Measurements from ENCODE around the gene KIF26A.

KIF26A gene

DNA sequence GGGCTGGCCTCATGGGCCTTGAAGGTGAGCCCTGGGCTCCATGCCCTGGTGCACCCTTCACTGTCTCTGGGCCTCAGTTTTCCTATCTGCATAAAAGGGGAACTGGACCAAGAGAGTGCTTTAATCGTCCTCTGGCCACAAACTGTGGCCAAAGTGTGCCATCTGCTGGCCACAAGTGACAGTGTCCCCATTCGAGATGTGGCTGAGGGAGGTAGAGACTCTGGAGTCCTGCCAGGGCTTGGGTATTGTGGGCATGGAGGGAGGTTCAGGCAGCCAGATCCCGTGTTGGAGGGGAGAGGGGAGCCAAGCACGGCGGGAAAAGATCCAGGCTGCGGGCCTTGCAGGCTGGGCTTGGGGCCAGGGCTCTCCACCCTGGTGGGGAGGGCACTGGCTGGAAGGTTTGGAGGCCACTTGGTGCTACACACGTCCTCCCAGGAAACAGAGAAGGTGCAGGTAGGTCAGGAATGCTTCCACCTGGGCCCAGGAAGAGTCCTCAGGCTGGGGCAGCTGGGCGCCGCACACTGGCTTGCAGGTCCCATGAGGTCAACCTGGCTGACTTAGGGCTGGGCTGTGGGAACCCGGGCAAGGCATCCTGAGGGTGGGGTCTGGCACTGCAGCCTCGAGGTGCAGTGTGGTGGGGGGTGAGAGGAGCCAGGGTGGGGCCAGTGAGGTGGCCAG is 7.3 kb upstream of the KIF26A start:
- DNase-seq (ENCODE audit: low spot score) = peak; percentile 76

DNA sequence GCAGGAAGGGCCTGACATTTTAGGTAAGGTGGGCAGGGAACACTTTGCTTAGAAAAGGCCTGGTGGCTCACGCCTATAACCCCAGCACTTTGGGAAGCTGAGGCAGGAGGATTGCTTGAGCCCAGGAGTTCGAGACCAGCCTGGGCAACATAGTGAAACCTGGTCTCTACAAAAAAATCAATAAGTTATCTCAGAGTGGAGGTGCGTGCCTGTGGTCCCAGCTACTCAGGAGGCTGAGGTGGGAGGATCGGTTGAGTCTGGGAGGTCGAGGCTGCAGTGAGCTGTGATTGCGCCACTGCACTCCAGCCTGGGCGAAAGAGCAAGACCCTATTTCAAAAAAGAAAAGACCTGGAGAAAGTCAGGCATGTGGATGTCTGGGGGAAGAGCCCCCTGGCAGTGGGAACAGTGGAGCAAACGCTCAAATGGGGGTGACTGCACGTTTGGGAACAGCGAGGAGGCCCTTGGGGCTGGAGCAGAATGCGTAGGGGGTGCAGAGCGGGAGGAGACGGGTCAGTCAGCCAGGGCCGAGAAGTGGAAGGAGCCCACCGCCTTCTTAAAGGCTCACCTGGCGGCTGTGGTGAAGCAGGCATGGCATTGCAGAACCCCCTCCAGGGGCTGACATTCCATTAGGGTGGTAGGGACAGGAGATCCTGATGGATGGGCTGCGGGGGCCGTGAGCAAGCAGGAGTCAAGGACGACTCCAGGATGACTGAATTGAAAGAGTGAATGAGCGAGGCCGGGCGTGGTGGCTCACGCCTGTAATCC is 6.2 kb upstream of the KIF26A start:
- DNase-seq (ENCODE audit: low spot score) = no peak

DNA sequence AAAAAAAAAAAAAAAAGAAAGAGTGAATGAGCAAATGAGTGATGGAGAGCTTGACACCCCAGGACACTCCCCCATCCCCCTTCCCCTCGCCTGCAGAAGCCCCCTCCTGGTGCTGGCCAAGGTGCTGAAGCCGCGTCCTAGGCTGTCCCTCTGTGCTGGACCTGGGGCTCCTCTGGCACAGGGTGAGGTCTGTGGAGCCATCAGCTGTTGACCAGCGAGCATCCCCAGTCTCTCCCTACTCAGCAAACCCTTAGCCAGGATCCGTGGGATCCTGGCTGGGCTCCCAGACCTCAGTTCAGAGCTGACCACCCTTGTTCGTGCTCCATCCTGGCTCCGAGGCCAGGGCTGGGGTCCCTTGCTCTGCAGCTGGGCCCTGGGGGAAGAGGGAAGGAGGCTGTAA is 5.4 kb upstream of the KIF26A start:
- DNase-seq (ENCODE audit: low spot score) = no peak

DNA sequence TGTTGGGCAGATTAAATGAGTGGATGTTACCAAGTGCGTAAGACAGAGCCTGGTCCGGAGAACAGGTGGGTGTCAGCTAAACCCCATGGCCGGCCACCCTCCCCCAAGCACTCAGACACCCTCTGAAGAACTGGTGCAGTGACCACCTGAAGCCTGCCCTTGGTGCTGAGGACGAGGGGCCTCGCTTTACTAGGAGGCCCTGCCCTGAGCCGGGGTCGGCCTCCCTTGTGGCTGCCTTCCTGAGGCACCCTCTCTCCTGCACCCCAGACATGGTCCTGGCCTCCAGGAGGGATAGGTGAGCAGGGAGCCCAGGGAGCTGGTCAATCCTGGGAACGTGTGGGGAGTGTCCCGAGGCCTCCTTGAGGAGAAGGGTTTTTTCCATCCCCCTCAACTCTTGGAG is 4.9 kb upstream of the KIF26A start:
- no peak for DNase-seq (ENCODE audit: low spot score)

DNA sequence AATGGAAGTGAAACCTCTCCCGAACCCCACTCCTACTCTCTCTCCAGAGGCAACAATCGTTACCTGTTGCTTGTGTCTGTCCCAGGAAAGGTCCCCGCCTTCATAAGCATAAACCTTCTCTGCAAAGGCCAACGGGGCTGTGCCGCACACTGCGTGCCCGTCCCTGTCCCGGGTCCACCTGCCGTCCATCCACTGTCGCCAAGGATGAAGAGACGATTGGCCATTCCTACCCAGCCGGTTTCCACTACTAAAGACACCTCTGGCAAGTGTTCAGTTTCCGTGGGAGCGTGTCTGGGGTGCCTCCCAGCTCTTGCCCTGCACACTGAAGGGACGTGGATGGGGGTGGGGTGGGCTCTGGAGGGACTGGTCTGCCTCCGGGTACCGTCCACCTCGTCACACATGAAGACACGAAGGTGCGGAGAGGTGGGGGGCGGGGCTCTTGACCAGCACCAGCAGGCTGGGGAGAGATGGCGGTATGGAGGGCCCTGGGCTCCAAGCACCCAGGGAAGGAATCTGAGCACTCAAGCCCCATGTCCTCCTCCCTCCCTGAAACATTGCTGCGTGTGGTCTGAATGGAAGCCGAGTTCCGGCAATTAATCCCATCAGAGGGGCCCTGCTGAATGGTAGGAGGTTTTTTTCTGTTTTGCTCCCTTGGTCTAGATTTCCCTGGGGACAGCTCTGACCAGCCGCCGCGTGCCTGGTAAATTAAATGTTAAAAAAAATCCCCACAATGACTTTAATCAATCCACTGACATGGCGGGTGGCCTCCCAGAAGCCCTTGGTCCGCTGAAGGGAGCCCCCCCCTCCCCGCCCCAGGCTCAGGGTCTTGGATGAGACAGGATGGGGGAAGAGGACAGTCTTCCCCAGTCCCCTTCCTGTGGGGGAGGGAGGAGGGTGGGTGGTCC is 4.1 kb upstream of the KIF26A start:
- no peak for DNase-seq (ENCODE audit: low spot score)

DNA sequence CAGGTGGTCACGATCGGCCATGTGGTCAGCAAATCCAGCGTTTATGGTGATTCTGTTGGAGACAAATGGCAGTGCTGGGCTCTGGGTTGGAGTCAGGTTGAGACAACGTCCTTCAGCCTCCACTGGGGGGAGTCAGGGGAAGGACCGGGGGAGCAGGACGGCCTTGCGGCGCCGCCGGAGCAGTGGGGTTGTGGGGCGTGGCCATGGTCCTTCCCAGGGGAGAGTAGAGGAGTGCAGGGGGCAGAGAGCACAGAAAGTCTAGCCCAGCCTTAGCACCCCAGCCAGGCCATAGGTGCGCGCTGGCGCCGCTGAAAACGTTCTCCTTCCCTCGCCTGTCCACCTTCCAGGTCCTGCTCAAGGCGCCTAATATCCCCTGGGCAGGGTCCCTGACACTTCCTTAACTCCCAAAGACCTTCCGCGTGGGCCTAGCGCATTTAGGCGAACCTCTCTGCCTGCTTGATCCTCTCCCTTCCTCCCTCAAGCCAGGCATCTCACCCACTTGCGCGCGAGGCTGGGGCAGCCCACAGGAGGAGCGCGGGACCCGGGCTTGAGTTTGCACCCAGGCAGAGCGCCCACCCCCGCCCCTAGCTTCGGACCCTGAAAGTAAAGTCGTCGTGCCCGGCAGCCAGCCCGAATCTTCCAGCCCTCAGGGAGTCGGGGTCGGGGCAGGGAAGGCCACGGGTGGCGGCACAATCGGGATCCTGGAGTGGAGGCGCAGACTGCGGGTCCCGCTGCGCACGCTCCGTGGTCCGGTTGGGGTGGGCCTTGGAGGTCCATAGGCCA is 3.1 kb upstream of the KIF26A start:
- peak; percentile 69 for DNase-seq (ENCODE audit: low spot score)

DNA sequence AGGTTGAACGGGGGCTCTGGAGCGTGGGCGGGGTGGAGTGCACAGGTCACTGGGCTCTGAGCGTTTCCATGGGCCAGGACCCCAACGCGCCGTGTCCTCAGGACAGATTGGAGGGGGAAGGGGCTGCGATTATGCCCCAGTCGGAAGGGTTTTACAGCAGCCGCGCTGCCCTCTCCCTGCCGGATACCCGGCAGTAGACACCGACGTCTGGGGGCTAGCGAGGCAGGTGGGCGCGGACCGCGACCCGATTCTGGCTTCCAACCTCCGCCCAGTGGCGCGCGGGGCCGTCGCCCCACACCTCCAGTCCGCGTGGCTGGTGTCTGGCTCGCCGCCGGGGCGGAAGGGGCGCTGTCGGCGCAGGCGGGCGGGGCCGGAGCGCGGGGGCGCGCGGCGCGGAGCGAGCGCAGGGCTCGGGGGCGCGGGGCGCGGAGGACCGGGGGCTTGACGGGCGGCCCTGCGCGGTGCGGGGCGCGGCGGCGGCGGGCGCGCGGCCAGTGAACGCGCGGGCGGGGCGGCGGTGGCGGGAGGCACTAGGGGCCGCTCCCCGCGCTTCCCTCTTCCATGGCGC is 2.4 kb upstream of the KIF26A start:
- peak; percentile 83 for DNase-seq (ENCODE audit: low spot score)

DNA sequence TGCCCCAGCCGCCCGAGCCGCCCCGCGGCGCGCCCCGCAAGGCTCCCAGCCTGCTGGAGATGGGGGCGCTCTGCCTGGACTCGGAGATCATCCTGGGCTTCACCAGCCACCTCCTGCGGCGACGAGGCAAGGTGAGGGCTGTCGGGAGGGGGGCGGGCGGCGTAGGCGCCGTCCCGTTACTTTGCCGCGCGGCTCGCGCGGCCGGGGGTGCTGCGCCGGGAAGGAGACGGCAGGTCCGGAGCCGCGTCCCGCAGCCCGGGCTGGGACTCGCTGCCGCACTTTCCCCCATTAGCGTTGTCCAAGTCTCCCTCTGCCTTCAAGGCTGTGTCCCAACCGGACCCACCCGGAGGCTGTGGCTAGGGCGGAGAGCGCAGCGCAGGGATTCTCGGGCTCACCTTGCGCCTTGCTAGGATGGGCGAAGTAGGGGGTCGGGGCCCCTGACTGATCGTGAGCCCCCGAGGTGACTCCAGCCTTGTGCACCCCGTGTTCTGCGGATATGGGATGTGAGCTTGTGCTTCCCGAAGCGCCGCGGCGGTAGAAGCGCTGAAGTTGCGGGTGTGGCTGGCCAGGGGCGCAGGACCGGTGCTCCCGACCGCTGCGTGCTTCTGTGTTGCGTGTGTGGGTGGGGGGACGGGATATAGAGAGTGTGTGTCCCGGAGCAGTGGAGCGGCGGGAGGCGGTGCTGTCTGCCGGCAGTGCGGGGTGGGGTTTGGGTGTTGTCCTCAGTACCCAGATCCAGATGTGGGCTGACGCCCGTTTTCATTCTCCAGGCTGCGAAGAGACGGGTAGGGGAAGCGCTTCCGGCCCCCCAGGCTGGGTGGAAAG is 1.7 kb upstream of the KIF26A start:
- peak; percentile 72 for DNase-seq (ENCODE audit: low spot score)

DNA sequence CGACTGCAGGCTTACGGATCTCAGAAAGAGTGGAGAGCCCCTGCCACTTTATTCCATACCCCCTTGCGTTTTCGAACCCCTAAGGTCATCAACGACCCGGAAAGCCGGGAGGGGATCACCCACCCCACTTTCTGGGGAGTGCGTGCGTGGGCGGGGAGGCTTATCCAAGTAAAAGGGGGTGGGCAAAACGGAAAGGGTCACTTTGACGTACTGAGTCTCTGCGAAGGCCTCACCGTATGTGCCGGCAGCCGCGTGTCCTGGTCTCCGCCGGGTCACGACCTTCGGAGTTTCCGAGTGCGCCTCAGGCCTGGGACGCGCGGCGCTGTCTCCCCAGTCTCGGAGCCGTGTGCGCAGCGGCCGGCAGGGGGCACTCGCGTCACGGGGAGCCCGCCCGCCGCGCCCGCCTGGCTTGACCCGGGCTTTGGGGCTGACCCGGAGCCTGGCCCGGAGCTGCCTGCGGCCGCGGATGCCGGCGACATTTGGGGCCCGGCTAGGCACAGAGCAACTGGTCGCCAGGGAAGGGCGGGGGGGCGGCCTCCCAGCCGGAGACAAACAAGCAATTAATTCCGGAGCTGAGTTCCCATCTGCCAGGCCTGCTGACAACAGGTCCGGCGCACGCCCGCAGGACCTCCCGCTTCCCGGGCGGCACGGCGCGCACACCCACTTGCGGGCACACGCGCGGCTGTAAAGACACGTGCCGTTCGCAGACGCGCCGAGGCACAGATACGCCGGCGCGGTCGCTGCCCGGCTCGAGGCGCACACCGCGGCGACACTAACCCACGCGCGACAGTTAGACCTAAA is 890 bp upstream of the KIF26A start:
- DNase-seq (ENCODE audit: low spot score) = peak; percentile 91

DNA sequence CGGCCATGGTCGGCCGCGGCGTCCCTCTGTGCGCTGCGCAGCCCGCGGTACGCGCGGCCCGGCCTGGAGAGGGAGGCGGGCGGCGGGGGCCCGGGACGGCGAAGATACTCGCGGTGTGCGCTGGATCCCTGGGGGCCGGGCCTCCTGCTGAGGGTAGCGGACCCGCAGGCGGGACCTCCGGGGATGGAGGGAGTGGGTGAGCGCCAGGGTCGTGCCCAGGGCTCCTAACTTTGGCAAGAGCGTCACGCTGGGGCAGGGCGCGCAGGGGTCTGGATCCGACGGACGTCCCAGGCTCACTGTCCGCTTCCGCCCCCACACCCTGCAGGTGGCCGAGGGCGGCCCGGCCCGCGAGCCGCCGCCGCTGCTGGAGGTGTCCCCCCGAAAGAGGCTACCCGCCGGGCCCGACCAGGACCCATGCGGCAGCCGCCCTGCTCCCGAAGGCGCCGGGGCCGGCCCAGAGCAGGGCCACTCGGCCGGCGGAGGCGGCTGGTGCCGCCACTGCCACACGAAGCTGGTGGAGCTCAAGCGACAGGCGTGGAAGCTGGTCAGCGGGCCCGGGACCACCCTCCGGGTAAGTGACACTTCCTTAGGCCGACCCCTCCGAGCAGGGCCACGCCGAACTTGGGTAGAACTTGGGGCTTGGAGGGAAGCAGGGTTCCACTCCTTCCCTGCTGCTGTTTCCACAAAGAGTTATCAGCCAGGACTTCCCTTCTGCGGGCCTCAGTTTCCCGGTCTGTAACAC is 502 bp downstream of the KIF26A start:
- peak; percentile 71 for DNase-seq (ENCODE audit: low spot score)

DNA sequence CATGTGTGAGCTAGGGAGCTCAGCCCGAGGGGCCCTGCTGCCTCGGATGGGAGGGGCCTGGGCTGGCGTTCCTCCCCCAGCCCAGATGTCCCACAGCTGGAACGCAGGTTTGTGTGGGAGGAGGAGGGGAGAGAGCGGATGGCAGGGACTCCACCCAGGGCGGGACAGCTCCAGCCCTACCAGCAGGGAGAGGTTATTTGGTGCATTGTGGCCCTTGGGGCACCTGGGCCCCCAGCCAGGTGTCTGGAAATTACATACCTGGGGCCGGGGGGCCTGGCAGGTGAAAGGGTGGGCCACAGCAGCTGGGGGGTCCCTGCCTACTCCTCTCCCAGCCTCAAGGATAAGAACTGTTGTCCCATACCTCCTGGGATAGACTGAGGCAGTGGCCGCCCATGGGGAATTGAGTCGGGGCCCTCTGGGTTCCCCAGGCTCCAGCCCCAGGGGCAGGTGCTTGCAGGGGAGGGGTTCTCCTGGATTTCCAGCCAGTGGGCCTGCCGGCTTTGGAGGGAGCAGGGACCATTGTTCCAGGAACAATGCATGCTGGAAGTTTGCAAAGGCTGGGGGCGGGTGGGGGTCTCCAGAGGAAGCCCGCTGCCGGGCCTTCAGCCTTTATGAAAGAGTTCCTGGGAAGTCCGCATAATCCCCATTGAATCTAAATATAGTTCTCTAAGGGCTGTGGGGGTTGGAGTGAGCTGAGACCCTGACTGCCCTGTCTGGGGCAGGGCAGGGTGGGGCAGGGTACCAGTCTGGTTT is 1.2 kb downstream of the KIF26A start:
- no peak for DNase-seq (ENCODE audit: low spot score)

DNA sequence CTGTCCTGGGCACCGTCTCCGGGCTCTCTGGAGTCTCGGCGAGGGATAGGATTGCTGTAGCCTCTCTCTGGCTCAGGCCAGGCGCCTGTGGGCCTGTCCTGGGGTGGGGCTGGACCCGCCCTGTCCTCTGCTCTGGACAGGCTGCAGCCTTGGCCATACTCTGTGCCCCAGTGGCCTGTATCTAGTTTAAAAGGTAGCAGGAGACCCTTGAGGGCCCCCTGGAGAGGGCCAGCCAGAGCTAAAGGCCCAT is 1.8 kb downstream of the KIF26A start:
- DNase-seq (ENCODE audit: low spot score) = no peak

DNA sequence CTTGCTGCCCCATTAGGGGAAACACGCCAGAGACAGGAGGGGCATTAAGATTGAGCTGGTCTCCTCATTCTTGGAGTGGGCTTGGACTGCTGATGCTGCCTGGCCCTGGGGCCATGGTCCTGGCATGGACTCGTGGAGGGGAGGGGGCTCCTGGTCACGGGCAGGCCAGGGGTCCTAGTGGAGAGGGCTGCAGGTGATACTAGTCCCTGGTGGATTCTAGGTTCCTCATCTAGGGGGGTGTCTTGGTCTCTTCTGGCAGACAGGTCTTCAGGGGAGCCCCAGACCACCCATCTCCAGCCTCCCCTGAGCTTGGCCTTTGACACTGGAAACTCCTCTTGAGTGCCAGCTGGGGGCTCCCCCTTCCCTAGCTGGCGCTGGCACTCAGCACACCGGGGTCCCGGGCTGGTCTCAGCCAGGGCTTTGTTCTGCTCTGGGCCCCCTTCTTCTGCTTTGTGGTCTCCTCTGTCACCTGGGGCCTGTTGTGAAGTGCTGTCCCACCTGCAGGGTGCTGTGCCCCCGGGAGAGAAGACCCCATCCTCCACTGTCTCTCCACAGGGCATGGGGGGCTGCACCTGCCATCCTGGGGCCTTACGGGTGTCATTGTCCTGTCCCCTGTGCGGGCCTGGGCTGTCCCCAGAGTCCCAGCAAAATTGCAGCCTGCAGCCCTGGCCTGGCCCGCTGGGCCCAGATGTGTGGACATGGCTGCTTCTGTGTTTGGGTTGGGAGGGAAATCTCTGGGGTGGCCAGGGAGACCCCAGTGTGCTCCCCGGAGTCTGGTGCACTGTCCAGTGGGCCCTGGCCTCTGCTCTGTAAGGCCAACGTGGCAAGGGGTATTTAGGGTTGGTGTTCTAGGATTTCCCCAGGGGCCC is 2.3 kb downstream of the KIF26A start:
- no peak for DNase-seq (ENCODE audit: low spot score)

DNA sequence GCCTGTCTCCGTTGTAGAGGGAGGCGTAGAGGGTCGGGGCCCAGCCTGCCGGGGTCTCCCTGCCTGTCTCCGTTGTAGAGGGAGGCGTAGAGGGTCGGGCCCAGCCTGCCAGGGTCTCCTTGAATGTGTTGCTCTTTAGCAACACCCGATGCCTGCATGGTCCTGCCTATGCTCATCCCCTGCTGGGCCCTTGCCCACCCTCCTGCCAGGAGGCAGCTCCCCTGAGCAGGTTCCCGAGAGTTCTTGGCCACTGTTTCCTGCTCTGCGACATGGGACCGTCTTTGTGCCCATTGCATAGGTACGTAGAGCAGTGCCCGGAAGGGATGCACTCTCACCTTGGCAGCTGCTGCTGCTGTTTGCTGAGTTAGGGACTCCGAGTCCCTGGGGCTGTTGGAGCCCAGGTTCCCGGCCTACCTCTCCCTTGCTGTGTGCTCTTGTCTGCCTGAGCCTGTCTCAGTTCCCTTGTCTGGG is 3.3 kb downstream of the KIF26A start:
- DNase-seq (ENCODE audit: low spot score) = no peak

DNA sequence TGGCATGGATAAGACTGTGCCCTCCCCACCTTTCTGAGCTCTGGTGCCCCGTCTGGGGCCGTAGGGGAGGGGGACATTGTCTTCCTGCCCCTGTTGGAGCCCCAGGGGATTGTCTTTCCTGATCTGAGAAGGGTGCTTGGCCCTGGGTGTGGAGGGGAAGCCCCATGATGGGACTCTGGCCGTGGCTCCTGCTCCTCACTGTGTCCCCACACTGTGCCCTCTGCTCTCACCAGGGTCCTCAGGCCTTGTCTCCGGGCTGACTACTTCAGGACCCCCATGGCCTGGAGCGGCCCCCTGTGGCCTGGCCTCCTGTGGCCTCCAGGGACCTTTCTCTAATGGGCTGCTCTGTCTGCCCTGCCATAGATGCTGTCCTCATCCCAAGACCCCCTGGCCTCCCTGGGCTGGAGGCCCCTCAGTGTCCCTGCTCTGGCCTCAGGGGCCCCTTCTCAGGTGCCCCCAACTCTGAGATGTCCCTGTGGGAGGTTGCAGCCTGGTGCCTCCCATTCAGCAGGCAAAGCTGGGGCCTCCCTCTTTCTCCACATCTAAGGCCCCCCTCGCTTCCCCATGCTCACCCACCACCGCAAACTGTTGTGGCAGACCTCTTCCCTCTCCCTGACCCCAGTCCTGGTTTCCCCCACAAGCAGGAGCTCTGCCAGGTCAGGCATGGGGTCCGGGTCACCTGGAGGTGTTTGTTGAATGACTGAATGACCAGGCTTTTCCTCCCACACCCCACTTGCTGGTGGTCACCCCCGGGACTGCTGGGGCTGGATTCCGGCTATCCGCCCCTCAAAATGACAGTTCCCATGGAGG is 4.0 kb downstream of the KIF26A start:
- no peak for DNase-seq (ENCODE audit: low spot score)

DNA sequence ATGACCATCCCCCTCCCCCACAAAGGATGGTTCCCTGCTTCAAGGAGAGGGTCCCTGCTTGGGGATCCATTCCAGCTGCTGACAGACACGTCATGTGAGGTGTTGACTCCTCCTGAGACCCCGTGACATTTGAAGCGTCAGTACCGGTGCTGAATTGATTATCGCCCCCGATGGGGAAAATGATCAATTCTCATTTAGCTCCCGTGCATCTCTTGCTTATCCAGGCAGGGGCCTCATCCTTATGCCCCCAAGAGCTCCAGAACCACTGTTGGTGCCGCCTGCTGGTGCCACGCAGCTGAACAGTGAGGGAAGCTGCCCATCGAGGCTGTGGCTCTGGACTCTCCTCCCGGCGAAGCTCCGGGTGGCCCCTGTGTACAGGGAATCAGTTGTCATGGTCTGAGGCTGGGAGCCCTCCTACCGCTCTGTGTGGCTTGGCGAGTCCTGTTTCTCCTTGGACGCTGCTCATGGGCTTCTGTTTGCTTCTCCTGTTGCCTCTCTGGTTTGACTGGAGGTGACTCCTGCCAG is 4.6 kb downstream of the KIF26A start:
- no peak for DNase-seq (ENCODE audit: low spot score)
